Astrocyte of the spinal cord (primary cell): ENCODE data around the gene DEK.
"Not testable (repeated sequence)": the region's sequence is repeated elsewhere in the genome, so short reads cannot be mapped to it uniquely, and the experiment has no call there.

Experiments used
- DNase-seq: peaks from one replicate; pipeline ENCODE4 v3.0.0; 2011; ENCODE audit warnings: low read depth, low spot score
- H3K4me3 ChIP-seq: 2 replicates; pipeline ENCODE4 v1.5.1; 2011; ENCODE audit warnings: low read depth, mild to moderate bottlenecking, low read length, moderate library complexity
- CTCF ChIP-seq: IDR thresholded peaks from 2 replicates; pipeline ENCODE4 v1.5.1; 2012; ENCODE audit warnings: low read depth, mild to moderate bottlenecking, low read length, inconsistent platforms
- in situ Hi-C: cut with HindIII; loops from 2 replicates; pipeline ENCODE4 v1.10.0; 2017; ENCODE audit warnings: low sequenced_read_pairs

Gene DEK

GRCh38 chr6:18178960-18179615 lies 85.2 kb downstream of the DEK start:
- TF ChIP-seq CTCF = no peak
- DNase-seq = no peak
- no peak overlapping the region for H3K4me3 ChIP-seq
- in situ Hi-C loops = no loop called here

DNA sequence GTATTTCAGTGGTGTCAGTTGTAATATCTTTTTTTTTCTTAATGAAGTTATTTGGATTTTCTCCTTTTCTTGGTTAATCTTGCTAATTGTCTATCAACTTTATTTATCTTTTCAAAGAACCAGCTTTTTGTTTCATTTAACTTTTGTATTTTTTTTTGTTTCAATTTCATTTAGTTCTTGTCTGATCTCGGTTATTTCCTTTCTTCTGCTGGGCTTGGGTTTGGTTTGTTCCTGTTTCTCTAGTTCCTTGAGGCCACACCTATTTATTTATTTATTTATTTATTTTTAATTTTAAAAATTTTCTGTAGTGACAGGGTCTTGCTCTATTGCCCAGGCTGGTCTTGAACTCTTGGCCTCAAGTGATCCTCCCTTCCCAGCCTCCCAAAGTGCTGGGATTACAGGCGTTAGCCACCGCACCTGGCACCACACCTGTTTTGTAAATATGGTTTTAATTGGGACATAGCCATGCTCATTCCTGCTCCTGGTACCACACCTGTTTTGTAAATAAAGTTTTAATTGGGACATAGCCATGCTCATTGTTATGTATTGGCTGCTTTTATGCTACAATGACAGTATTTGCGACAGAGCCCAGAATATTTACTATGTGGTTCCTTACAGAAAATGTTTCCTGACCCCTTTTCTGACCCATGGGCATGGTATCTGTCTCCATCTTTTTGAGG lies 86.9 kb downstream of the DEK start:
- H3K4me3 ChIP-seq = no peak overlapping the region
- no peak for DNase-seq
- in situ Hi-C loops = no loop called here
- TF ChIP-seq CTCF = no peak

GRCh38 chr6:18176198-18176597 lies 88.1 kb downstream of the DEK start:
- H3K4me3 ChIP-seq, DNase-seq, in situ Hi-C loops: not testable (repeated sequence)
